H9 (cell line): ENCODE results near the gene KBTBD6. TPM values are rescaled to one million over a fixed set of nuclear protein-coding genes. Genes with fewer than 3 reads are reported as not detected.

Source experiments
- DNase-seq: peaks from one replicate; pipeline ENCODE4 v3.0.0-alpha.2; 2017
- H2AFZ ChIP-seq: one replicate; pipeline ENCODE4 v1.6.1; 2013; ENCODE audit warnings: mild to moderate bottlenecking, low read length, control low read depth, moderate library complexity
- H2AK5ac ChIP-seq: 2 replicates; pipeline ENCODE4 v1.6.1; 2013; ENCODE audit warnings: low read length, control low read depth, mixed read lengths; ENCODE audit not compliant: insufficient read length
- H2BK120ac ChIP-seq: one replicate; pipeline ENCODE4 v1.6.1; 2013; ENCODE audit warnings: low read depth, mild to moderate bottlenecking, low read length, control low read depth, inconsistent platforms; ENCODE audit not compliant: poor library complexity, severe bottlenecking
- H2BK12ac ChIP-seq: 2 replicates; pipeline ENCODE4 v1.6.1; 2013; ENCODE audit warnings: low read length, control low read depth, mixed read lengths, low read depth; ENCODE audit not compliant: insufficient read length
- H2BK15ac ChIP-seq: 2 replicates; pipeline ENCODE4 v1.6.1; 2013; ENCODE audit warnings: low read depth, low read length, control low read depth
- H2BK20ac ChIP-seq: one replicate; pipeline ENCODE4 v1.6.1; 2013; ENCODE audit warnings: low read depth, mild to moderate bottlenecking, low read length, control low read depth, inconsistent platforms; ENCODE audit not compliant: poor library complexity, severe bottlenecking
- H2BK5ac ChIP-seq: 2 replicates; pipeline ENCODE4 v1.6.1; 2013; ENCODE audit warnings: low read length, control low read depth, mixed read lengths; ENCODE audit not compliant: insufficient read length
- H3K14ac ChIP-seq: 2 replicates; pipeline ENCODE4 v1.6.1; 2013; ENCODE audit warnings: low read length, control low read depth; ENCODE audit not compliant: insufficient read depth
- H3K18ac ChIP-seq: 2 replicates; pipeline ENCODE4 v1.6.1; 2013; ENCODE audit warnings: low read depth, mild to moderate bottlenecking, mixed read lengths, low read length, control low read depth; ENCODE audit not compliant: insufficient read length
- H3K23ac ChIP-seq: 2 replicates; pipeline ENCODE4 v1.6.1; 2013; ENCODE audit warnings: low read length, control low read depth, mixed read lengths, low read depth; ENCODE audit not compliant: insufficient read length
- H3K23me2 ChIP-seq: 2 replicates; pipeline ENCODE4 v1.6.1; 2013; ENCODE audit warnings: low read depth, mild to moderate bottlenecking, mixed read lengths, low read length, control low read depth; ENCODE audit not compliant: insufficient read length, poor library complexity, severe bottlenecking
- H3K27ac ChIP-seq: 2 replicates; pipeline ENCODE4 v1.5.1; 2013; ENCODE audit warnings: low read length, control low read depth, mixed read lengths, low read depth; ENCODE audit not compliant: insufficient read length
- H3K27me3 ChIP-seq: 2 replicates; pipeline ENCODE4 v1.6.1; 2013; ENCODE audit warnings: low read length, control low read depth, inconsistent platforms; ENCODE audit not compliant: insufficient read depth
- H3K4ac ChIP-seq: 2 replicates; pipeline ENCODE4 v1.6.1; 2013; ENCODE audit warnings: low read depth, mild to moderate bottlenecking, control low read depth, inconsistent platforms, low read length, moderate library complexity
- H3K4me1 ChIP-seq: 2 replicates; pipeline ENCODE4 v1.6.1; 2013; ENCODE audit warnings: low read length, control low read depth, inconsistent platforms; ENCODE audit not compliant: insufficient read depth
- H3K4me2 ChIP-seq: 2 replicates; pipeline ENCODE4 v1.6.1; 2013; ENCODE audit warnings: low read length, control low read depth, mixed read lengths; ENCODE audit not compliant: insufficient read length, insufficient read depth
- H3K56ac ChIP-seq: 2 replicates; pipeline ENCODE4 v1.6.1; 2013; ENCODE audit warnings: low read depth, mild to moderate bottlenecking, mixed read lengths, low read length, control low read depth; ENCODE audit not compliant: insufficient read length
- H3K79me1 ChIP-seq: 2 replicates; pipeline ENCODE4 v1.6.1; 2013; ENCODE audit warnings: low read depth, mild to moderate bottlenecking, moderate library complexity, low read length, control low read depth, inconsistent platforms; ENCODE audit not compliant: insufficient read depth, poor library complexity, severe bottlenecking
- H3K79me2 ChIP-seq: 2 replicates; pipeline ENCODE4 v1.6.1; 2013; ENCODE audit warnings: low read length, control low read depth, inconsistent platforms; ENCODE audit not compliant: insufficient read depth
- H3K9ac ChIP-seq: 2 replicates; pipeline ENCODE4 v1.6.1; 2013; ENCODE audit warnings: low read length, control low read depth, mixed read lengths; ENCODE audit not compliant: insufficient read length; ENCODE audit errors: extremely low read depth
- H3K9me3 ChIP-seq: one replicate; pipeline ENCODE4 v1.6.1; 2013; ENCODE audit warnings: low read depth, low read length, inconsistent platforms; ENCODE audit not compliant: control insufficient read depth
- H3T11ph ChIP-seq: one replicate; pipeline ENCODE4 v1.6.1; 2013; ENCODE audit warnings: mild to moderate bottlenecking, low read length, control low read depth, inconsistent platforms
- H4K20me1 ChIP-seq: one replicate; pipeline ENCODE4 v1.6.1; 2013; ENCODE audit not compliant: control insufficient read depth, insufficient read length, insufficient read depth
- H4K5ac ChIP-seq: 2 replicates; pipeline ENCODE4 v1.6.1; 2013; ENCODE audit warnings: low read depth, mild to moderate bottlenecking, mixed read lengths, low read length, control low read depth; ENCODE audit not compliant: insufficient read length
- H4K8ac ChIP-seq: replicated peaks from 2 replicates; pipeline ENCODE4 v1.6.1; 2013; ENCODE audit warnings: low read length, control low read depth, mixed read lengths, low read depth; ENCODE audit not compliant: insufficient read length
- H4K91ac ChIP-seq: 2 replicates; pipeline ENCODE4 v1.6.1; 2013; ENCODE audit warnings: low read depth, mild to moderate bottlenecking, moderate library complexity, mixed read lengths, low read length, control low read depth; ENCODE audit not compliant: insufficient read length
- H3K27ac Mint-ChIP-seq, 3 experiments: 2 replicates in 2 of 3; 3 replicates in 1 of 3; pipeline ENCODE4 v1.8.0; 2020 to 2021; ENCODE audit warnings: mixed read lengths in 3 of 3, mild to moderate bottlenecking in 1 of 3, moderate library complexity in 1 of 3
- H3K27me3 Mint-ChIP-seq: 2 replicates; pipeline ENCODE4 v1.8.0; 2021; ENCODE audit warnings: low read depth, mild to moderate bottlenecking, moderate library complexity, mixed read lengths
- H3K36me3 Mint-ChIP-seq, 3 experiments: 2 replicates in 2 of 3; 3 replicates in 1 of 3; pipeline ENCODE4 v1.8.0; 2020 to 2021; ENCODE audit warnings: low read depth in 3 of 3, mixed read lengths in 3 of 3; ENCODE audit not compliant: insufficient read depth in 1 of 3
- H3K4me1 Mint-ChIP-seq, 2 experiments: 2 replicates each; pipeline ENCODE4 v1.8.0; 2020; ENCODE audit warnings: mixed read lengths in 2 of 2
- H3K4me3 Mint-ChIP-seq, 2 experiments: 2 replicates in 1 of 2; 3 replicates in 1 of 2; pipeline ENCODE4 v1.8.0; 2020 to 2021; ENCODE audit warnings: mild to moderate bottlenecking in 2 of 2, mixed read lengths in 2 of 2, moderate library complexity in 1 of 2
- H3K9me3 Mint-ChIP-seq, 2 experiments: 2 replicates in 1 of 2; 3 replicates in 1 of 2; pipeline ENCODE4 v1.8.0; 2020; ENCODE audit warnings: mild to moderate bottlenecking in 2 of 2, mixed read lengths in 2 of 2, moderate library complexity in 1 of 2
- CTCF ChIP-seq: fragments of 200-600 bp; sonication (generic); conservative IDR thresholded peaks from 3 replicates; pipeline ENCODE4 v1.8.0; 2021; ENCODE audit warnings: antibody characterized with exemption, mild to moderate bottlenecking
- WGBS: extraction: QIAGEN DNeasy Blood & Tissue Kit; methylation state at CpG from one replicate; pipeline ENCODE4 v1.1.7; 2013; ENCODE audit warnings: missing lambda C conversion rate, low lambda C conversion rate, mixed read lengths; ENCODE audit not compliant: insufficient read length; ENCODE audit errors: extremely low coverage; 5-methylcytosine and 5-hydroxymethylcytosine counted together
- total RNA-seq: library from RNA; stranded (reverse); gene quantifications from 2 replicates; pipeline ENCODE4 v1.2.1, GENCODE V29; 2021

Gene KBTBD6
- total RNA-seq, 1 experiment from 2014 or later = 11.5 TPM

- H3K27ac ChIP-seq = no peak overlapping the region
- peaks cover 27% of the 10 kb centered on the region for H3K9me3 ChIP-seq
- H3K36me3 Mint-ChIP-seq = peaks cover 46 to 55% (median 52%) of the 10 kb centered on the region in 3 experiments
These were observed 19.4 kb upstream of the KBTBD6 start for GRCh38 chr13:41152005-41152404.

More at GRCh38 chr13:41152005-41152404, 19.4 kb upstream of the KBTBD6 start:
- Histone ChIP-seq H3K56ac (no peak overlapping the region), H2BK120ac (no peak overlapping the region), H4K20me1 (no peaks in the 10 kb centered on the region), H3K4ac (no peak overlapping the region), H3K4me1 (no peaks in the 10 kb centered on the region), H2BK20ac (no peak overlapping the region), H3K4me2 (no peak overlapping the region), H3K9ac (no peak overlapping the region), H3K79me2 (no peaks in the 10 kb centered on the region), H3K79me1 (no peaks in the 10 kb centered on the region), H3K23ac (no peak overlapping the region), H4K5ac (no peak overlapping the region), H4K8ac (no peak overlapping the region), H3T11ph (no peak overlapping the region), H3K27me3 (no peaks in the 10 kb centered on the region), H3K18ac (no peak overlapping the region), H2BK5ac (no peak overlapping the region), H3K23me2 (no peaks in the 10 kb centered on the region), H2AFZ (no peak overlapping the region), H2AK5ac (no peak overlapping the region), H4K91ac (no peak overlapping the region), H2BK15ac (no peak overlapping the region), H3K14ac (no peak overlapping the region), H2BK12ac (no peak overlapping the region)
- H3K9me3 Mint-ChIP-seq = peaks cover 54 to 55% of the 10 kb centered on the region in 2 experiments
- H3K4me3 Mint-ChIP-seq = no peak overlapping the region
- H3K27me3 Mint-ChIP-seq = peaks cover 1% of the 10 kb centered on the region; the same call in 1 of the 2 replicates
- WGBS = no CpG with 5 or more reads among the region's 3 CpGs
- peaks cover 7 to 11% of the 10 kb centered on the region in 2 experiments for H3K4me1 Mint-ChIP-seq
- no peak overlapping the region for H3K27ac Mint-ChIP-seq
- TF ChIP-seq CTCF = no peak
- DNase-seq = no peak
